ENCODE measurements around the gene ABL1.

GRCh38 chr9:130846487-130847305, 11.6 kb downstream of the ABL1 start:
- no peak for TF ChIP-seq POLR2A (IDR thresholded peaks at IDR 0.05; ENCODE audit: low read depth)
- no peak for TF ChIP-seq CTCF (IDR thresholded peaks at IDR 0.05)
- TF ChIP-seq EP300 (IDR thresholded peaks at IDR 0.05): no peak
- TF ChIP-seq POLR2AphosphoS5 (IDR thresholded peaks at IDR 0.05): peak; percentile 34 to 55
